OCI-LY1 (cell line): ENCODE data around the gene CFAP97D2.

Experiments
- H2AFZ ChIP-seq: fragments of 200-600 bp; sonication (generic), shearing (Covaris generic); 2 replicates; pipeline ENCODE4 v1.6.0; 2014; ENCODE audit warnings: antibody characterized with exemption, mild to moderate bottlenecking, low read length
- H3F3A ChIP-seq: fragments of 200-600 bp; sonication (generic), shearing (Covaris generic); 2 replicates; pipeline ENCODE4 v1.6.0; 2014; ENCODE audit warnings: mild to moderate bottlenecking, antibody characterized with exemption, low read length, moderate library complexity; ENCODE audit not compliant: insufficient read depth
- H3K27ac ChIP-seq: fragments of 200-600 bp; sonication (generic); 2 replicates; pipeline ENCODE4 v1.5.1; 2014; ENCODE audit warnings: low read length, mixed run types, mild to moderate bottlenecking, low read depth; ENCODE audit not compliant: poor library complexity, severe bottlenecking
- H3K27me3 ChIP-seq: fragments of 200-600 bp; sonication (generic); 2 replicates; pipeline ENCODE4 v1.6.0; 2014; ENCODE audit warnings: antibody characterized with exemption, mild to moderate bottlenecking, low read length, moderate library complexity; ENCODE audit not compliant: insufficient read depth
- H3K36me3 ChIP-seq: fragments of 200-600 bp; sonication (generic); 2 replicates; pipeline ENCODE4 v1.6.1; 2014; ENCODE audit warnings: mild to moderate bottlenecking, antibody characterized with exemption, low read length, moderate library complexity, mixed read lengths; ENCODE audit not compliant: insufficient read depth
- H3K4me1 ChIP-seq: fragments of 200-600 bp; sonication (generic); 2 replicates; pipeline ENCODE4 v1.5.1; 2014; ENCODE audit warnings: mild to moderate bottlenecking, low read length, moderate library complexity; ENCODE audit not compliant: insufficient read depth, severe bottlenecking
- H3K4me2 ChIP-seq: fragments of 200-600 bp; sonication (generic), shearing (Covaris generic); 2 replicates; pipeline ENCODE4 v1.6.1; 2014; ENCODE audit warnings: low read length
- H3K4me3 ChIP-seq: fragments of 200-600 bp; sonication (generic); 2 replicates; pipeline ENCODE4 v1.5.1; 2014; ENCODE audit warnings: low read length, low read depth, mild to moderate bottlenecking, mixed read lengths; ENCODE audit not compliant: poor library complexity, severe bottlenecking
- H3K79me2 ChIP-seq: fragments of 200-600 bp; shearing (Covaris generic); 2 replicates; pipeline ENCODE4 v1.6.1; 2016; ENCODE audit warnings: mixed run types, low read length, mixed read lengths; ENCODE audit not compliant: insufficient read depth
- H3K9ac ChIP-seq: fragments of 200-600 bp; sonication (generic), shearing (Covaris generic); 2 replicates; pipeline ENCODE4 v1.6.1; 2014; ENCODE audit warnings: mild to moderate bottlenecking, low read length, mixed read lengths
- H3K9me2 ChIP-seq: fragments of 200-600 bp; sonication (generic), shearing (Covaris generic); 2 replicates; pipeline ENCODE4 v1.6.1; 2014; ENCODE audit warnings: low read depth, mild to moderate bottlenecking, low read length, mixed read lengths
- H3K9me3 ChIP-seq: fragments of 200-600 bp; shearing (Covaris generic); 2 replicates; pipeline ENCODE4 v1.6.1; 2014; ENCODE audit warnings: low read length, mixed read lengths
- H4K20me1 ChIP-seq: fragments of 200-600 bp; sonication (generic), shearing (Covaris generic); 2 replicates; pipeline ENCODE4 v1.6.0; 2016; ENCODE audit warnings: mild to moderate bottlenecking, low read length; ENCODE audit not compliant: insufficient read depth
- EZH2 ChIP-seq: fragments of 200-600 bp; sonication (generic), shearing (Covaris generic); IDR thresholded peaks from 2 replicates; pipeline ENCODE4 v1.8.0; 2017; ENCODE audit warnings: borderline replicate concordance, mixed run types, mild to moderate bottlenecking, antibody characterized with exemption, low read length, moderate library complexity, mixed read lengths
- TF ChIP-seq, protein P1 (sequence below): fragments of 200-600 bp; sonication (generic), shearing (Covaris generic); IDR thresholded peaks from 2 replicates; pipeline ENCODE4 v1.5.1; 2017; ENCODE audit warnings: mild to moderate bottlenecking, antibody characterized with exemption, low read length, moderate library complexity, mixed read lengths

CFAP97D2 gene

DNA sequence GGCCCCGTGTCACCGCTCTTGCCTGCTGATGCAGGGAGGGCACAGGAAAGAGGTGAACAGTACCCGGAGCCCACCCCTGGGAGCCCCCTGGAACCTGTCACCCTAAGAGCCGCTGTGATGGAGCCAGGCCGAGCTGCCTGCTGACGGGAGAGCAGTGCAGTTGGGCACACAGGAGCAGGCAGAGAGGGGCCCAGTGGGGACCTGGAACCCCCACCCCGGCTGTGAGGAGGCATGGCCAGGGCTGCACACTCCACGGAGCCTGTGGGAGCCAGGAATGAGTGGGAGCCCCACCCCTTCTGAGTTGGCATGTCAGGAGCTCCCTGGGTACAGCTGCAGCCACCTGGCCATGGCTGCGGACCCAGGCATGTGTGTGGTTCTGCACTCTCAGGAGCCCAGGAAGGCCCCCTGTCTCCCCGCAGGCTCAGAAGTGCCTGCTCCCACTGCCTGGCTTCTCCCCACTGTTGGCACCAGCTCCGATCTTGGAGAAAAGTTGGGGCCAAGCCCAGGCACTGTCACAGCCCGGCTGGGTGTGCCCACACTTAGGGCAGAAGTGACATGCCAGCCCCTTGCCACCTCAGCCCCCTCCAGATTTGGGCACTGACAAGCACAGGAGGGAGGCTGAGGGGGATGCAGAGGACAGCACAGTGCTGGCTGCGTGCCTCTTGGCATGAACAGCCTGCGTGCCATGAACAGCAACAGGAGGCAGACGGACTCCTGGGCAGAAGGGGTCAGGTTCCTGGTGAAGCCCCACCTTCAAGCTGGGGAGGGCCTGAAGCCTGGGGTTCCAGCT is 6.3 kb downstream of the CFAP97D2 start:
- Histone ChIP-seq H3K79me2 (no peaks in the 10 kb centered on the region), H3K4me1 (no peaks in the 10 kb centered on the region), H4K20me1 (no peaks in the 10 kb centered on the region), H3K9me2 (no peaks in the 10 kb centered on the region), H3F3A (no peaks in the 10 kb centered on the region), H3K27me3 (peaks cover 9% of the 10 kb centered on the region; the same call in 1 of the 2 replicates), H2AFZ (no peak overlapping the region), H3K9ac (no peak overlapping the region), H3K4me2 (no peak overlapping the region), H3K4me3 (no peak overlapping the region), H3K9me3 (0 out of 2 replicates have a peak, but pooled peaks cover 9% of the 10 kb centered on the region), H3K36me3 (no peaks in the 10 kb centered on the region), H3K27ac (no peak overlapping the region)
- TF ChIP-seq EZH2, result no peak
- TF ChIP-seq, protein P1, sequence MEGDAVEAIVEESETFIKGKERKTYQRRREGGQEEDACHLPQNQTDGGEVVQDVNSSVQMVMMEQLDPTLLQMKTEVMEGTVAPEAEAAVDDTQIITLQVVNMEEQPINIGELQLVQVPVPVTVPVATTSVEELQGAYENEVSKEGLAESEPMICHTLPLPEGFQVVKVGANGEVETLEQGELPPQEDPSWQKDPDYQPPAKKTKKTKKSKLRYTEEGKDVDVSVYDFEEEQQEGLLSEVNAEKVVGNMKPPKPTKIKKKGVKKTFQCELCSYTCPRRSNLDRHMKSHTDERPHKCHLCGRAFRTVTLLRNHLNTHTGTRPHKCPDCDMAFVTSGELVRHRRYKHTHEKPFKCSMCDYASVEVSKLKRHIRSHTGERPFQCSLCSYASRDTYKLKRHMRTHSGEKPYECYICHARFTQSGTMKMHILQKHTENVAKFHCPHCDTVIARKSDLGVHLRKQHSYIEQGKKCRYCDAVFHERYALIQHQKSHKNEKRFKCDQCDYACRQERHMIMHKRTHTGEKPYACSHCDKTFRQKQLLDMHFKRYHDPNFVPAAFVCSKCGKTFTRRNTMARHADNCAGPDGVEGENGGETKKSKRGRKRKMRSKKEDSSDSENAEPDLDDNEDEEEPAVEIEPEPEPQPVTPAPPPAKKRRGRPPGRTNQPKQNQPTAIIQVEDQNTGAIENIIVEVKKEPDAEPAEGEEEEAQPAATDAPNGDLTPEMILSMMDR, result no peak

DNA sequence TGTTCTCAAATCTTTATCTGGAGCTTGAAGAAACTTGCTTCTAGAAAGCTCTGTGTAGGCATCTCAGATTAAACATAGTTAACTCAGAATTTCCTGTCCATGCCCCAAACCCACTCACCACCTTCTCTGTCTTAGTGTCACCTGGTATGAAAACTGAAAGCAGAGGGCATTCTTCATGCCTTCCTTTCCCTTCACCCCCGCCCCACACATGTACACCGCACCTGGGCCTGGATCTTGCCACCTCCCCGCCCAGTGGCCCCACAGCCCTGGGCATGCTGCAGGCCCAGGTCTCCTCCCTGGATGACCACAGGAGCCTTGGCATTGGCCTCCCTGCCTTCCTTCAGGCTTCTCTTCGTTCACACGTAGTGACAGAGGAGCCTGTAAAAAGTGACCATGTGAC is 15.8 kb downstream of the CFAP97D2 start:
- Histone ChIP-seq H3K9ac (no peak overlapping the region), H3K9me3 (0 out of 2 replicates have a peak, but pooled peaks cover 4% of the 10 kb centered on the region), H3F3A (no peaks in the 10 kb centered on the region), H3K27ac (no peak overlapping the region), H3K9me2 (no peaks in the 10 kb centered on the region), H3K4me1 (no peaks in the 10 kb centered on the region), H3K27me3 (no peaks in the 10 kb centered on the region), H3K4me3 (no peak overlapping the region), H3K4me2 (no peak overlapping the region), H4K20me1 (no peaks in the 10 kb centered on the region), H3K79me2 (no peaks in the 10 kb centered on the region), H2AFZ (no peak overlapping the region), H3K36me3 (no peaks in the 10 kb centered on the region)
- TF ChIP-seq, protein P1, result no peak
- TF ChIP-seq EZH2, result no peak

DNA sequence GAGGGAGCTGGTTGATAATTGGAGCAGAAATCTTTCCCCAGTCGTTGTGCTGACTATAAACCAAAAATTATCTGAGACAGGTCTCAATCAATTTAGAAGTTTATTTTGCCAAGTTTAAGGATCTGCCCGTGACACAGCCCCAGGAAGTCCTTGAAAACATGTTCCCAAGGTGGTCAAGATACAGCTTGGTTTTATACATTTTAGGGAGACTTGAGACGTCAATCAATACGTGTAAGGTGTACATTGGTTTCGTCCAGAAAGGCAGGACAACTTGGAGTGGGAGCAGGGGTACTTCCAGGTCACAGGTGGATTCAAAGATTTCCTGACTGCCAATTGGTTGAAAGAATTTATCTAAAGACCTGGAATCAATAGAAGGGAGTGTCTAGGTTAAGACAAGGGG is 17.6 kb downstream of the CFAP97D2 start:
- Histone ChIP-seq H3F3A (no peaks in the 10 kb centered on the region), H3K36me3 (no peaks in the 10 kb centered on the region), H3K27me3 (no peaks in the 10 kb centered on the region), H3K9ac (no peak overlapping the region), H3K4me2 (no peak overlapping the region), H3K79me2 (no peaks in the 10 kb centered on the region), H3K4me3 (no peak overlapping the region), H2AFZ (no peak overlapping the region), H3K4me1 (no peaks in the 10 kb centered on the region), H3K27ac (no peak overlapping the region), H3K9me3 (no peaks in the 10 kb centered on the region), H4K20me1 (no peaks in the 10 kb centered on the region), H3K9me2 (no peaks in the 10 kb centered on the region)
- no peak for TF ChIP-seq EZH2
- TF ChIP-seq, protein P1, result no peak
